Measurements from ENCODE around the gene KIDINS220. TPM values are rescaled to one million over a fixed set of nuclear protein-coding genes. Genes with fewer than 3 reads are reported as not detected.

The KIDINS220 gene
- total and polyA plus RNA-seq, 2 experiments from 2014 or later: 12.8 to 38.2 TPM

- no peaks in the 10 kb centered on the region for H3K27me3 ChIP-seq (ENCODE audit: insufficient read depth)
- no peaks in the 10 kb centered on the region for H3F3A ChIP-seq (replicated peaks; ENCODE audit: low read depth)
- ATAC-seq: no peak
- H3K9me2 ChIP-seq (ENCODE audit: insufficient read depth): no peaks in the 10 kb centered on the region
- no peaks in the 10 kb centered on the region for H4K20me1 ChIP-seq (replicated peaks; ENCODE audit: insufficient read depth)
- H3K27ac Mint-ChIP-seq: no peak overlapping the region
- no peak overlapping the region for H2AFZ ChIP-seq
- no peak overlapping the region for H3K27ac ChIP-seq (ENCODE audit: low read depth)
- no peak overlapping the region for H3K4me2 ChIP-seq
- no peaks in the 10 kb centered on the region for H3K79me2 ChIP-seq (replicated peaks; ENCODE audit: insufficient read depth)
- peaks cover 1% of the 10 kb centered on the region; the same call in 1 of the 2 replicates for H3K4me1 ChIP-seq (ENCODE audit: insufficient read depth)
- H3K27me3 Mint-ChIP-seq (ENCODE audit: insufficient read depth, low read depth, poor library complexity): no peaks in the 10 kb centered on the region
- no peak overlapping the region for H3K4me3 ChIP-seq
- H3K4me1 Mint-ChIP-seq: peaks cover under 1% of the 10 kb centered on the region; the same call in 1 of the 3 replicates
- TF ChIP-seq STAT1 (IDR thresholded peaks at IDR 0.05; ENCODE audit: unreplicated experiment): no peak
- no peaks in the 10 kb centered on the region for H3K36me3 ChIP-seq (ENCODE audit: insufficient read depth)
- H3K36me3 Mint-ChIP-seq (ENCODE audit: low read depth): peaks cover 2% of the 10 kb centered on the region; the same call in 2 of the 3 replicates
- H3K9me3 Mint-ChIP-seq: no peaks in the 10 kb centered on the region
- H3K4me3 Mint-ChIP-seq: no peak overlapping the region
- no peak for DNase-seq (ENCODE audit: low spot score)
Observed at GRCh38 chr2:8860239-8860638, 22.8 kb upstream of the KIDINS220 start.

GRCh38 chr2:8858910-8859309, 21.5 kb upstream of the KIDINS220 start:
- no peaks in the 10 kb centered on the region for H3K79me2 ChIP-seq (replicated peaks; ENCODE audit: insufficient read depth)
- peaks cover 3% of the 10 kb centered on the region; the same call in 1 of the 2 replicates for H3K4me1 ChIP-seq (ENCODE audit: insufficient read depth)
- DNase-seq (ENCODE audit: low spot score) (no peak), ATAC-seq (no peak)
- H3K4me2 ChIP-seq: no peak overlapping the region
- no peak overlapping the region for H3K4me3 ChIP-seq
- H3K27ac Mint-ChIP-seq: no peak overlapping the region
- H3F3A ChIP-seq (replicated peaks; ENCODE audit: low read depth): no peaks in the 10 kb centered on the region
- H3K36me3 Mint-ChIP-seq (ENCODE audit: low read depth): peaks cover 2% of the 10 kb centered on the region; the same call in 2 of the 3 replicates
- no peaks in the 10 kb centered on the region for H4K20me1 ChIP-seq (replicated peaks; ENCODE audit: insufficient read depth)
- H3K27me3 ChIP-seq (ENCODE audit: insufficient read depth): no peaks in the 10 kb centered on the region
- peaks cover 6% of the 10 kb centered on the region; the same call in 2 of the 3 replicates for H3K4me1 Mint-ChIP-seq
- H3K36me3 ChIP-seq (ENCODE audit: insufficient read depth): no peaks in the 10 kb centered on the region
- no peaks in the 10 kb centered on the region for H3K9me2 ChIP-seq (ENCODE audit: insufficient read depth)
- H3K27ac ChIP-seq (ENCODE audit: low read depth): no peak overlapping the region
- no peak overlapping the region for H3K4me3 Mint-ChIP-seq
- no peak overlapping the region for H2AFZ ChIP-seq
- H3K9me3 Mint-ChIP-seq: no peaks in the 10 kb centered on the region
- H3K27me3 Mint-ChIP-seq (ENCODE audit: insufficient read depth, low read depth, poor library complexity): no peaks in the 10 kb centered on the region
- no peak for TF ChIP-seq JUNB (IDR thresholded peaks at IDR 0.05; ENCODE audit: unreplicated experiment)
- TF ChIP-seq NANOG (IDR thresholded peaks at IDR 0.05; ENCODE audit: borderline replicate concordance): no peak
- no peak for TF ChIP-seq CREB1 (CRISPR knock-in tag; IDR thresholded peaks at IDR 0.05; ENCODE audit: low read depth)
- TF ChIP-seq ZNF331 (CRISPR knock-in tag; IDR thresholded peaks at IDR 0.05; ENCODE audit: low read depth): no peak
- no peak for TF ChIP-seq REST (IDR thresholded peaks at IDR 0.05; ENCODE audit: unreplicated experiment)
- TF ChIP-seq POLR2AphosphoS5 (IDR thresholded peaks at IDR 0.05; ENCODE audit: low read depth): no peak
- no peak for TF ChIP-seq ZNF114 (CRISPR knock-in tag; IDR thresholded peaks at IDR 0.05)
- TF ChIP-seq CTCF (conservative IDR thresholded peaks at IDR 0.05; ENCODE audit: low read depth in 2 of 2): no peak
- no peak for TF ChIP-seq STAT1 (IDR thresholded peaks at IDR 0.05; ENCODE audit: unreplicated experiment)
- no peak for TF ChIP-seq EZH2phosphoT487 (IDR thresholded peaks at IDR 0.05; ENCODE audit: unreplicated experiment)
- no peak for TF ChIP-seq ETS1 (IDR thresholded peaks at IDR 0.05)

Measured in GM23338 (cell line).